HG02588 (cell line): Measurements from ENCODE around the gene AARSD1.
"Not testable (repeated sequence)": the region's sequence is repeated elsewhere in the genome, so short reads cannot be mapped to it uniquely, and the experiment has no call there.

ENCODE experiments used
- ATAC-seq: cut with Tn5 transposase; IDR thresholded peaks from one replicate; pipeline ENCODE4 v1.9.1; 2021; ENCODE audit warnings: mild to moderate bottlenecking, moderate library complexity; ENCODE audit not compliant: unreplicated experiment

The AARSD1 gene

GRCh38 chr17:42922294-42922693, 42.0 kb downstream of the AARSD1 start:
- no peak for ATAC-seq

- no peak for ATAC-seq
Measured at GRCh38 chr17:42920922-42921321, 43.3 kb downstream of the AARSD1 start.

- no peak for ATAC-seq
Measured at GRCh38 chr17:42920106-42920900, 44.0 kb downstream of the AARSD1 start.

GRCh38 chr17:42919522-42920077, 44.7 kb downstream of the AARSD1 start:
- not testable (repeated sequence) for ATAC-seq

GRCh38 chr17:42918902-42919521, 45.2 kb downstream of the AARSD1 start:
- ATAC-seq: no peak

- no peak for ATAC-seq
Measured at GRCh38 chr17:42917236-42917603, 47.0 kb downstream of the AARSD1 start.

- ATAC-seq: not testable (repeated sequence)
Measured at GRCh38 chr17:42916388-42917235, 47.6 kb downstream of the AARSD1 start.

- ATAC-seq: not testable (repeated sequence)
Measured at GRCh38 chr17:42915288-42915687, 49.0 kb downstream of the AARSD1 start.

GRCh38 chr17:42913981-42914617, 50.2 kb downstream of the AARSD1 start:
- no peak for ATAC-seq

- no peak for ATAC-seq
Measured at GRCh38 chr17:42913522-42913921, 50.7 kb downstream of the AARSD1 start.

- ATAC-seq: no peak
Measured at GRCh38 chr17:42908872-42909700, 55.2 kb downstream of the AARSD1 start.

- no peak for ATAC-seq
Measured at GRCh38 chr17:42906772-42907446, 57.3 kb downstream of the AARSD1 start.

GRCh38 chr17:42904110-42904469, 60.2 kb downstream of the AARSD1 start:
- no peak for ATAC-seq

GRCh38 chr17:42901535-42902229, 62.6 kb downstream of the AARSD1 start:
- no peak for ATAC-seq
